Central memory CD8-positive, alpha-beta T cell (primary cell): ENCODE measurements around the gene AQP9.

Source experiments
- ATAC-seq: fragments of 150-1000 bp; cut with Tn5 transposase; replicated peaks from 2 replicates; pipeline ENCODE4 v1.10.0; 2022; ENCODE audit warnings: mild to moderate bottlenecking, moderate FRiP score, moderate number of reproducible peaks; ENCODE audit not compliant: poor library complexity, severe bottlenecking; ENCODE audit errors: extremely low read depth
- DNase-seq, 2 donors: peaks; one replicate each; pipeline ENCODE4 v3.0.0; 2021; ENCODE audit warnings: low spot score in 2 of 2
- H3K27ac Mint-ChIP-seq: one replicate; pipeline ENCODE4 v1.8.0; 2022; ENCODE audit warnings: low read depth, mild to moderate bottlenecking, moderate library complexity, mixed read lengths
- H3K27me3 Mint-ChIP-seq: one replicate; pipeline ENCODE4 v1.8.0; 2022; ENCODE audit warnings: mixed read lengths
- H3K36me3 Mint-ChIP-seq: one replicate; pipeline ENCODE4 v1.8.0; 2022; ENCODE audit warnings: mild to moderate bottlenecking, moderate library complexity, mixed read lengths; ENCODE audit not compliant: insufficient read depth
- H3K4me1 Mint-ChIP-seq: one replicate; pipeline ENCODE4 v1.8.0; 2022; ENCODE audit warnings: mixed read lengths
- H3K4me3 Mint-ChIP-seq: one replicate; pipeline ENCODE4 v1.8.0; 2022; ENCODE audit warnings: mild to moderate bottlenecking, moderate library complexity, mixed read lengths
- H3K9me3 Mint-ChIP-seq: one replicate; pipeline ENCODE4 v1.8.0; 2022; ENCODE audit warnings: mixed read lengths

AQP9 gene

GRCh38 chr15:58118272-58118671, 19.9 kb upstream of the AQP9 start:
- Mint-ChIP-seq H3K4me1 (no peaks in the 10 kb centered on the region), H3K9me3 (no peaks in the 10 kb centered on the region)

DNA sequence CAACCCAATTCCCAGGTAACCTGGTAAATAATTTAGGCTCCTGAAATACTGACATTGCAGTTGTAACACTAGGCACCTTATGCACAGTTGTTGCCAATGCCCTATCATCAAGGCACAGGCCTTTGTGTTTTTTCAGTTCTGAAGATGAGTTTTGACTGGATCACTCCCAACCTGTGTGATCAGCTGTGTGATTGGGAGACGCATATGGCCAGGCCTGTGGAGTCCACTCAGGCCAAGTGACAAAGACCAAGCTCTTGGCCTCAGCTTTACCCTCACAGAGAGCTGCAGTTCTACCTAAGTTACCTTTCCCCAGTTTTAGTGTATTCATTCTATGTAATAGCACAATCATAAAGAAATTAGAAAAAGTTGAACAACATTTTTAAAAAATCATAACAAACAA, 19.2 kb upstream of the AQP9 start:
- H3K4me1 Mint-ChIP-seq = no peaks in the 10 kb centered on the region
- peaks cover 39% of the 10 kb centered on the region for H3K27me3 Mint-ChIP-seq
- no peak overlapping the region for H3K4me3 Mint-ChIP-seq
- H3K36me3 Mint-ChIP-seq = no peaks in the 10 kb centered on the region
- DNase-seq (no peak), ATAC-seq (no peak)
- H3K27ac Mint-ChIP-seq = no peak overlapping the region
- no peaks in the 10 kb centered on the region for H3K9me3 Mint-ChIP-seq

More at GRCh38 chr15:58118272-58118671, 19.9 kb upstream of the AQP9 start:
- H3K27ac Mint-ChIP-seq = no peak overlapping the region
- peaks cover 38% of the 10 kb centered on the region for H3K27me3 Mint-ChIP-seq
- DNase-seq (no peak), ATAC-seq (no peak)
- H3K36me3 Mint-ChIP-seq = no peaks in the 10 kb centered on the region
- H3K4me3 Mint-ChIP-seq = no peak overlapping the region

- Mint-ChIP-seq H3K36me3 (no peaks in the 10 kb centered on the region), H3K9me3 (no peaks in the 10 kb centered on the region), H3K27ac (no peak overlapping the region), H3K4me1 (no peaks in the 10 kb centered on the region), H3K4me3 (no peak overlapping the region), H3K27me3 (peaks cover 45% of the 10 kb centered on the region)
- DNase-seq = no peak
- ATAC-seq = no peak
Measured at GRCh38 chr15:58124585-58124984, 13.6 kb upstream of the AQP9 start.

DNA sequence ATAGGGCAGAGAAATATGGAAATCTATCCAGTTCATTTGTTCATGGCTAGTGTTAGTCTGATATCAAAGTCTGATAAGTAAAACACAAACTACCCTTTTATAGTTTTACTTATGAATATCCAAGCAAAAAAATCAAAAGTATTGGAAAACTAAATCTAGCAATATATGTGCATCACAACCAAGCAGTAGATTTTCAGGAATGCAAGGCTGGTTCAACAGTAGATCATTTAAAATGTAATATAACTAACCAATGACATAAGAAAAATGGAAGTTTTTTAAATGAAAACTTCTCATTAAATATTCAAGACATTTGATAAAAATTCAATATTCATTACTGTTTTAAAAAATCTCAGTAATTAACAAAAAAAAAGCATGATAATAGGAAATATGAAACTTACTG, 12.8 kb upstream of the AQP9 start:
- H3K4me1 Mint-ChIP-seq = no peaks in the 10 kb centered on the region
- peaks cover 42% of the 10 kb centered on the region for H3K27me3 Mint-ChIP-seq
- no peak overlapping the region for H3K27ac Mint-ChIP-seq
- H3K36me3 Mint-ChIP-seq = no peaks in the 10 kb centered on the region
- H3K4me3 Mint-ChIP-seq = no peak overlapping the region
- no peaks in the 10 kb centered on the region for H3K9me3 Mint-ChIP-seq
- DNase-seq (no peak), ATAC-seq (no peak)

DNA sequence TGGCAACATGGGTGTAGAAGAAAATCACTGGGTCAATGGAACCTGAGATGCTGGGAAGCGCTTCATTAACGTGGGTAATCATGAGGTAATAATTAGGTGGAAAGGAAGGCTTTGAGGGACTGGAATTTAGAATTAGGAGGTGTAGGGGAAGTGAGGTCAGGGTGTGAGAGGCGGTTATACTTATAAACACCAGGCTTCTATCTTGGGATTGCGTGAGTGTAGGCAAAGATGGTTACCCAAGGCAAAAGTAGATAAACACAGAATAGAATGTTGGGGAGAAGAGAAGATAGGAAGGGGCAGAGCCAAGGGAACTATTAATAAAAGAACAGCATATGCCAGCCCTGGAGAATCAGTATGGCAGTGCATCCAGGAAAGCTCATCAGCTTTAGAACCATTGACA, 3.3 kb upstream of the AQP9 start:
- ATAC-seq (no peak), DNase-seq (no peak)
- no peak overlapping the region for H3K27ac Mint-ChIP-seq
- no peaks in the 10 kb centered on the region for H3K36me3 Mint-ChIP-seq
- H3K27me3 Mint-ChIP-seq = peaks cover 29% of the 10 kb centered on the region
- H3K4me3 Mint-ChIP-seq = no peak overlapping the region
- no peaks in the 10 kb centered on the region for H3K9me3 Mint-ChIP-seq
- no peaks in the 10 kb centered on the region for H3K4me1 Mint-ChIP-seq

DNA sequence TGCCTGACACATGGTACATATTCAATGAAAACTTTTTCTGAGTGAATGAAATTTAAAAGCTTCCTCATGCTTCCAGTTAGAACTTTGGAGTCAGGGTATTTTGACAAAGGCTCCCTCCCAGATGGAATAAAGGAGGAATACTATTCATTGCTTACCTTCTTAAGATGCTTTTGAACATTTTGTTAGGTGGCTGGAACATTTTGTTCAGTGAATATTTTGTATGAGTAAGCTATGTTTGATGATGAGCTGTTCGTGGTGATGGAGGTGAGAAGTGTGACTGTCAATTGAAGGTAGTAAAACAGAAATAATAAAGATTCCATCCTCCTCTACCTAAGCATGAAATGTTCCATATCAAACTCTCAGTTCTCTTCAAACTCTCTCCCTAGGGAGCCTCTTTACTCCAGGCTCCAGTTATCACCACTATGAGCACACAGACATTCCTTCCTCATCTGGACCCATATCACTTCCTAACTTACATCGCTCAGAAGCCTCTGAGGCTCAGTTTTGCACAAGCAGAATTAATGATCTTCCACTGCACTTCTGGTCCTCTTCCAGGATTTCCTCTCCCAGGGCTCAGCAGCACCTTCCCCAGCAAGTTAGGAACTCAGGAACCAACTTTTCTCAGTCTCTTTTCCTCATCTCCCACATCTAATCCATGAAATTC, 2.5 kb upstream of the AQP9 start:
- Mint-ChIP-seq H3K4me1 (no peaks in the 10 kb centered on the region), H3K9me3 (no peaks in the 10 kb centered on the region), H3K27me3 (peaks cover 29% of the 10 kb centered on the region), H3K4me3 (no peak overlapping the region), H3K27ac (no peak overlapping the region), H3K36me3 (no peaks in the 10 kb centered on the region)
- DNase-seq = no peak
- ATAC-seq = no peak

GRCh38 chr15:58136731-58137130, 1.4 kb upstream of the AQP9 start:
- Mint-ChIP-seq H3K4me1 (no peaks in the 10 kb centered on the region), H3K36me3 (no peaks in the 10 kb centered on the region), H3K4me3 (no peak overlapping the region), H3K27me3 (peaks cover 34% of the 10 kb centered on the region), H3K27ac (no peak overlapping the region), H3K9me3 (no peaks in the 10 kb centered on the region)
- DNase-seq (no peak), ATAC-seq (no peak)

DNA sequence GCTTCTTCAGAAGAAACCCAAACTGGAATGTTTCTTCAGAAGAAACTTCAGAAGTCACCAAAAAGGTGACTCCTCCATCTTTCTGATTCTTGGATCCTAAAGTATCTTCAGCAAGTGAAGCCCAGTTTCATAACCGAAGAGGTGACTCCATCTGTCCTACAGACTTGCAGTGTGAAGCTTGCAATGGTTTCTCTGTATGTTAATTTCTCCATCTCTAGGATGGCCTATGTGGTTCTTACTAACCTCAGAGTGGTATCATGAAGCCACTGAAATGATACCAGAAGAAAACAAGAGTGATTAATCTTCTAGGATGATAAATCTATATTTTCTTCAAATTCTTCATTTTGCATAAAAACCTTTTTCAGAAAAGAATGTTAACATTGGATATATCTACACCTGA, 495 bp upstream of the AQP9 start:
- Mint-ChIP-seq H3K27ac (no peak overlapping the region), H3K27me3 (peaks cover 41% of the 10 kb centered on the region), H3K4me3 (no peak overlapping the region), H3K4me1 (no peaks in the 10 kb centered on the region), H3K9me3 (no peaks in the 10 kb centered on the region), H3K36me3 (no peaks in the 10 kb centered on the region)
- DNase-seq (no peak), ATAC-seq (no peak)

DNA sequence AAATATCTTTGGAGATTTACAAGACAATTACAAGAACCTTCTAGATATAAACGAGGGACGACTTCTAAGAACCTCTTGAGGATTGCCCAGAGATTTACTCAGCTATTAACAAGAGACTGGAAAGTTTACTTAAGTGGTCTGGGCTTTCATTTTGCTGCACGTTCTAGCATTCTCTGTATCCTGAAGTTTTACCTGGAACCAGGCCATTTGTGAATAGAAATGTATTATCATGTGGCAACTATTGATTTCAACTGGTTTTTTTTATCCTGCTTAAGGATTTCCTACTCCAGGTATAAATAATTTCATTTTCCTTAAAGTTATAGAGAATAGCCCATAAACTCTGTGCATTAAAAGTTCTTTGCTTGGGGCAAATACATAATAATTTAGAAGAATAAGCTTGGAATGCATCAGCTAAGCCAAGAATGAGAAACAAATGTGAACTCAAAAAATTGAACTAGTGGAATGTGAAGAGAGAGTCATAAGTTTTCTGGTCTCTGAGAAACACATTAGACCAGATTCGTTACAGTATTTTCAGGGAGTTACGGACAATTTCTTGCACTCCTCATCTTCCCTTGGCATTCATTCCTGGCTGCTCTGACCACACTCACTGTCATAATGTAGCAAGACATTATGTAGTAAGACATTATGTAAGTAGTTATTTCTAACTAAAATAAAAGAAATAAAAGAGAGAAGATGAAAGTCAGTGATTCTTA, 1.3 kb downstream of the AQP9 start:
- DNase-seq = no peak
- Mint-ChIP-seq H3K4me1 (no peaks in the 10 kb centered on the region), H3K4me3 (no peak overlapping the region), H3K27me3 (peaks cover 45% of the 10 kb centered on the region), H3K36me3 (no peaks in the 10 kb centered on the region), H3K9me3 (no peaks in the 10 kb centered on the region), H3K27ac (no peak overlapping the region)
- no peak for ATAC-seq

DNA sequence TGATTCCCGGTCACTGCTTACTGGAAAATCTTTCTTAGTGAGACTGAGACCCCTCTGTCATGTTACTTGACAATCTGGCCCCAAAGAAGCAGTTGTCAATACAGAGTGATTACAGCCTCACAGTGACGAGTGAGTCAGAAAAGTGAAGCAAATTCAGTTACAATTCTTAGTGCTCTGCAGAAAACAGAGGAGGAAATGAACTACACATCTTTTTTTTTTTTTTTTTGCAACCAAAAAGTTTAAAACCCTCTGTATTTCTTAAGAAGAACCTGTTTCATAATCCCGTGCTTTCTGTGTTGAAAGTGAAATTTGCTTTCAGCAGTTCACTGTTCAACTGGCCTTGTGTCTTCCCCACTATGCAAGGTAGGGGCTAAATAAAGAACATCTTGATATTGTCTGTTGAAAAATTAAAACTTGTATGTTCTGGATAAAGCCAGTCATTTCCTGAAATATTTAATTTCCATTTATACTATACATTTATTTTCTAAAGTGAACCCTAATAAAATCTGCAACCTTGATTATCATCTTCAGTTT, 1.9 kb downstream of the AQP9 start:
- Mint-ChIP-seq H3K27ac (no peak overlapping the region), H3K9me3 (no peaks in the 10 kb centered on the region), H3K27me3 (peaks cover 45% of the 10 kb centered on the region), H3K36me3 (no peaks in the 10 kb centered on the region), H3K4me3 (no peak overlapping the region), H3K4me1 (no peaks in the 10 kb centered on the region)
- ATAC-seq = no peak
- no peak for DNase-seq

DNA sequence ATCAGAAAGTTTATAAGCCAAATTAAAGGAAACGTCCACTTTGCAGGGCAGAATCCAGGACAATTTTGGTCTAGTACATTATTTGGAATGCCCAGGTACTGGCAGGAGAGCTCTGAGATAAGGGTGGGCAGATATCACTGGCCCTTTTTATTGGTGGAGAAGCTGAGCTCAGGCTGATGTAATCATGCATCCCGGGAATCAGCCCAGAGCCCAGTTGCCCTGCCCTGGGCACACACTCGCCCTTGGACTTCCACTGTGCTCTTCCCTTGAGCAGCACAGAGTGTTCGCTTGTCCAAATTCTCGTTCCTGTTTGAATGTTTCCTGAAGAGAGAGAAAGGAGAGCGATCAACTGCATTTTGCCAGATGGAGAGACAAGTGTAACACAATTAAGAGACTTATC, 3.7 kb downstream of the AQP9 start:
- no peak for ATAC-seq

GRCh38 chr15:58142827-58143461, 4.8 kb downstream of the AQP9 start:
- Mint-ChIP-seq H3K4me1 (no peaks in the 10 kb centered on the region), H3K4me3 (no peak overlapping the region), H3K27ac (no peak overlapping the region), H3K27me3 (peaks cover 43% of the 10 kb centered on the region), H3K9me3 (no peaks in the 10 kb centered on the region), H3K36me3 (no peaks in the 10 kb centered on the region)
- DNase-seq = no peak
- ATAC-seq = no peak

More for the DNA sequence above, 3.7 kb downstream of the AQP9 start:
- Mint-ChIP-seq H3K4me1 (no peaks in the 10 kb centered on the region), H3K27me3 (peaks cover 43% of the 10 kb centered on the region), H3K9me3 (no peaks in the 10 kb centered on the region), H3K4me3 (no peak overlapping the region), H3K36me3 (no peaks in the 10 kb centered on the region), H3K27ac (no peak overlapping the region)
- no peak for DNase-seq

DNA sequence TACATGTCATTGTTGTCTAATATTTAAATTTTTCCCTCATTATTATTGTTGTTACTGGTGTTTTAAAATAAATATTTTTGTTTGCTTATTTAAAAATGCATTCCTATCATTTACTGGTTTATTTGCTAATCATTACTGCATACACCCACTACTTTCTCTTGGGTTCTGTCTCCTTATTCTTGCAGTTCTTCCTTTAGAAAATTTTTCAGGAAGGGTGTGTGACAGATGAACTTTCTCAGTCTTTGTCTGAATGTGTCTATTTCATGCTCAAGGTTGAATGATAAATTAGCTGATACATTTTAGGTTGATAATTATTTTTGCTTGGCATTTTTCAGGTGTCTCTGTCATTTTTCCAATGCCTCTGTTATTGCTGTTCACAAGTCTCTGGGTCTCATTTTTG, 7.4 kb downstream of the AQP9 start:
- ATAC-seq = no peak
- H3K9me3 Mint-ChIP-seq = no peaks in the 10 kb centered on the region
- H3K27me3 Mint-ChIP-seq = peaks cover 43% of the 10 kb centered on the region
- no peak overlapping the region for H3K27ac Mint-ChIP-seq
- H3K4me3 Mint-ChIP-seq = no peak overlapping the region
- H3K36me3 Mint-ChIP-seq = no peaks in the 10 kb centered on the region
- no peak for DNase-seq
- no peaks in the 10 kb centered on the region for H3K4me1 Mint-ChIP-seq
